PC-9 (cell line): ENCODE results near the gene SPATA46.

Source experiments
- EZH2 ChIP-seq: fragments of 200-600 bp; sonication (generic); IDR thresholded peaks from 2 replicates; pipeline ENCODE4 v1.8.0; 2017; ENCODE audit warnings: antibody characterized with exemption, low read depth
- TF ChIP-seq, protein P1 (sequence below): fragments of 200-600 bp; sonication (generic); conservative IDR thresholded peaks from 2 replicates; pipeline ENCODE4 v1.6.1; 2017; ENCODE audit warnings: mixed run types, antibody characterized with exemption, mild to moderate bottlenecking, moderate library complexity

DNA sequence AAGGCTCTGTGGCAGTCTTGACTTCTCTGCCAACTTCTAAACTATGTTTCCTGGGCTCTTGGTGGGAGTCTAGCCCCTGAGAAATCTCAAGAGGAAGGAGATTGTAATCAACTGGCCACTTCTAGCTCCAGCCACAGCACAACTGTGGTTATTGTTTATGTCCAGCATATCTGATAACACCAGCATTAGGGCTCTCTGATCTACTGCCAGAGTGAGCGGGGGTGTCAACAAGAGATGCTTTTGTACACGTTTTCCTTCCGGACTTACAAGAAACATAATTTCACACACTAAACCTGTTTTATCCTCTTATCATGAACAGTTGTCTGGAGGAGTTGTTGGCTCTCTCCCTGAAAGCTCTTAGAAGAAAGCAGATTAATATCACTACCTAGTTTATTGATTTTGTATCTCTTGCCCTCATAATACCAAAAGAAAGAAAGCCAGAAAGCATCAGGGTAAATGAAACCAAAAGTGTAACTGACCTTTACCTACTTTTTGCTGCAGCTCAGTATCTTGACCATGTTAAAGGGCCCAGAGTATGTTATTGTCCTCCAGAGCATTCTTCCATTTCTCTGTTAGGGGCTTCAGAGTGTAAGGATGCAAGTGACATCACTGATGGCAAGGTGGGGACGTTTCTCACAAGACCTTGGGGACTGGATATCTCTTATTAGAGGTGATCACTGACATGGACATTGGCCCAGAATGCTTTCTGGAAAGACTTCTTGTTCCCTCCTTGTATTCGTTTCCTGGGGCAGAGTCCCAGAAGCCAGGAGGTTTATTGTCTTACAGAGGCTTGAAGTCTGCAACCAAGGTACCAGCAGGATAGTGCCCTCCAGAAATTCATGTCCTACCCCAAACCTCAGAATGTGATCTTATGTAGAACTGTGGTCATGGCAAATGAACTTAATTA lies 44.9 kb upstream of the SPATA46 start:
- no peak for TF ChIP-seq EZH2
- TF ChIP-seq, protein P1, sequence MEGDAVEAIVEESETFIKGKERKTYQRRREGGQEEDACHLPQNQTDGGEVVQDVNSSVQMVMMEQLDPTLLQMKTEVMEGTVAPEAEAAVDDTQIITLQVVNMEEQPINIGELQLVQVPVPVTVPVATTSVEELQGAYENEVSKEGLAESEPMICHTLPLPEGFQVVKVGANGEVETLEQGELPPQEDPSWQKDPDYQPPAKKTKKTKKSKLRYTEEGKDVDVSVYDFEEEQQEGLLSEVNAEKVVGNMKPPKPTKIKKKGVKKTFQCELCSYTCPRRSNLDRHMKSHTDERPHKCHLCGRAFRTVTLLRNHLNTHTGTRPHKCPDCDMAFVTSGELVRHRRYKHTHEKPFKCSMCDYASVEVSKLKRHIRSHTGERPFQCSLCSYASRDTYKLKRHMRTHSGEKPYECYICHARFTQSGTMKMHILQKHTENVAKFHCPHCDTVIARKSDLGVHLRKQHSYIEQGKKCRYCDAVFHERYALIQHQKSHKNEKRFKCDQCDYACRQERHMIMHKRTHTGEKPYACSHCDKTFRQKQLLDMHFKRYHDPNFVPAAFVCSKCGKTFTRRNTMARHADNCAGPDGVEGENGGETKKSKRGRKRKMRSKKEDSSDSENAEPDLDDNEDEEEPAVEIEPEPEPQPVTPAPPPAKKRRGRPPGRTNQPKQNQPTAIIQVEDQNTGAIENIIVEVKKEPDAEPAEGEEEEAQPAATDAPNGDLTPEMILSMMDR, result no peak
